ENCODE measurements around the gene PTGES2.
A peak's percentile ranks its signal among the peaks of the same experiment; 100 is the strongest.

PTGES2 gene

DNA sequence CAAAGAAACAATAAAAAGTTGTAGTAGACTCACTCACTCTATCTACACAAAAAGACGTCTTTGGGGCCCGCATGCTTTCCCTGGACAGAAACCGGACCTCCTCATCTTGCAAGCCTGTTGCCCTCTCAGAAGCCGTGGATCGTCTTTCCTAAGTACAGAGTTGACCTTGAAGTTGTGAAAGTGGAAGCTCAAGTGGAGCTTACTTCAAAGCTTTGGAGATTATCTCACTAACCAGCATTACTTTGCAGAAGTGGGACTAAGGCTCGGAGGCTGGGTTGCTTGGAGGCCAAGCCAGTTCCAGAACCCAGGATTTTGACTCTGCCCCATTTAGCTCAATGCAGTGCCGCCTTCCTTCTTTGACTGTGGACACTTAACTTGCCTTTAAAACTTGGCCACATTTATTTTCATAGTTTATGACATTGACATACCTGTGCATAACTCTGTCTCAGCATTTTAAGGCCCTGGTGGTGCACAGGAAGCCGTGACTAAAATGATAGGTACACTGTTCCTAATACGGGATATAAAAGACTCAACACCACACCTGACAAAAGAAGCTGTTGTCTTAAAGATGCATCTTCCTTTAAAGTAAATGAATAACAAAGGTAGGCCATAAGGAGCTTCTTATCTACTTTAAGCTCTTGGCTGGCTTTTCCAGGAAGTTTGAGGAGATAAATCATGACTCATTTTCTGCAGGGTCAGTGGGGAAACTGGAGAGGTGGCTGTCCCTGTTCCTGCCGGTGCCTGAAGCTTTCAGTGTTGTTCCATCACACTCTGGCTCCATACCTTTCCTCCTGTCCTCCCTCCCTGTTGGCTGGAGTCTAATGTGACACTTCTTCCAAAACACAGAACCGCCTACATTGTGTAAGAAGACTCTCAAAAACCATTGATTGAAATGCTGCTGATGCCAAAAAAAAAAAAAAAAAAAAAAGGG is 48.8 kb downstream of the PTGES2 start:
- peak; percentile 31; the same call in 2 of the 3 replicates for ATAC-seq
- TF ChIP-seq, protein P1, sequence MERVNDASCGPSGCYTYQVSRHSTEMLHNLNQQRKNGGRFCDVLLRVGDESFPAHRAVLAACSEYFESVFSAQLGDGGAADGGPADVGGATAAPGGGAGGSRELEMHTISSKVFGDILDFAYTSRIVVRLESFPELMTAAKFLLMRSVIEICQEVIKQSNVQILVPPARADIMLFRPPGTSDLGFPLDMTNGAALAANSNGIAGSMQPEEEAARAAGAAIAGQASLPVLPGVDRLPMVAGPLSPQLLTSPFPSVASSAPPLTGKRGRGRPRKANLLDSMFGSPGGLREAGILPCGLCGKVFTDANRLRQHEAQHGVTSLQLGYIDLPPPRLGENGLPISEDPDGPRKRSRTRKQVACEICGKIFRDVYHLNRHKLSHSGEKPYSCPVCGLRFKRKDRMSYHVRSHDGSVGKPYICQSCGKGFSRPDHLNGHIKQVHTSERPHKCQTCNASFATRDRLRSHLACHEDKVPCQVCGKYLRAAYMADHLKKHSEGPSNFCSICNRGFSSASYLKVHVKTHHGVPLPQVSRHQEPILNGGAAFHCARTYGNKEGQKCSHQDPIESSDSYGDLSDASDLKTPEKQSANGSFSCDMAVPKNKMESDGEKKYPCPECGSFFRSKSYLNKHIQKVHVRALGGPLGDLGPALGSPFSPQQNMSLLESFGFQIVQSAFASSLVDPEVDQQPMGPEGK (CRISPR knock-in tag; IDR thresholded peaks at IDR 0.05; ENCODE audit: borderline replicate concordance) = no peak
- TF ChIP-seq ZFP30 (CRISPR knock-in tag; IDR thresholded peaks at IDR 0.05) = no peak
- no peak for TF ChIP-seq ZFP3 (CRISPR knock-in tag; IDR thresholded peaks at IDR 0.05)
- TF ChIP-seq PPARA (CRISPR knock-in tag; IDR thresholded peaks at IDR 0.05; ENCODE audit: borderline replicate concordance) = no peak
- TF ChIP-seq ZNF70 (CRISPR knock-in tag; IDR thresholded peaks at IDR 0.05) = no peak
- TF ChIP-seq CSDC2 (CRISPR knock-in tag; IDR thresholded peaks at IDR 0.05) = no peak
- TF ChIP-seq, protein P2, sequence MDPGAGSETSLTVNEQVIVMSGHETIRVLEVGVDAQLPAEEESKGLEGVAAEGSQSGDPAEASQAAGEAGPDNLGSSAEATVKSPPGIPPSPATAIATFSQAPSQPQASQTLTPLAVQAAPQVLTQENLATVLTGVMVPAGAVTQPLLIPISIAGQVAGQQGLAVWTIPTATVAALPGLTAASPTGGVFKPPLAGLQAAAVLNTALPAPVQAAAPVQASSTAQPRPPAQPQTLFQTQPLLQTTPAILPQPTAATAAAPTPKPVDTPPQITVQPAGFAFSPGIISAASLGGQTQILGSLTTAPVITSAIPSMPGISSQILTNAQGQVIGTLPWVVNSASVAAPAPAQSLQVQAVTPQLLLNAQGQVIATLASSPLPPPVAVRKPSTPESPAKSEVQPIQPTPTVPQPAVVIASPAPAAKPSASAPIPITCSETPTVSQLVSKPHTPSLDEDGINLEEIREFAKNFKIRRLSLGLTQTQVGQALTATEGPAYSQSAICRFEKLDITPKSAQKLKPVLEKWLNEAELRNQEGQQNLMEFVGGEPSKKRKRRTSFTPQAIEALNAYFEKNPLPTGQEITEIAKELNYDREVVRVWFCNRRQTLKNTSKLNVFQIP (CRISPR knock-in tag; IDR thresholded peaks at IDR 0.05; ENCODE audit: borderline replicate concordance, low read depth) = no peak
- TF ChIP-seq, protein P3, sequence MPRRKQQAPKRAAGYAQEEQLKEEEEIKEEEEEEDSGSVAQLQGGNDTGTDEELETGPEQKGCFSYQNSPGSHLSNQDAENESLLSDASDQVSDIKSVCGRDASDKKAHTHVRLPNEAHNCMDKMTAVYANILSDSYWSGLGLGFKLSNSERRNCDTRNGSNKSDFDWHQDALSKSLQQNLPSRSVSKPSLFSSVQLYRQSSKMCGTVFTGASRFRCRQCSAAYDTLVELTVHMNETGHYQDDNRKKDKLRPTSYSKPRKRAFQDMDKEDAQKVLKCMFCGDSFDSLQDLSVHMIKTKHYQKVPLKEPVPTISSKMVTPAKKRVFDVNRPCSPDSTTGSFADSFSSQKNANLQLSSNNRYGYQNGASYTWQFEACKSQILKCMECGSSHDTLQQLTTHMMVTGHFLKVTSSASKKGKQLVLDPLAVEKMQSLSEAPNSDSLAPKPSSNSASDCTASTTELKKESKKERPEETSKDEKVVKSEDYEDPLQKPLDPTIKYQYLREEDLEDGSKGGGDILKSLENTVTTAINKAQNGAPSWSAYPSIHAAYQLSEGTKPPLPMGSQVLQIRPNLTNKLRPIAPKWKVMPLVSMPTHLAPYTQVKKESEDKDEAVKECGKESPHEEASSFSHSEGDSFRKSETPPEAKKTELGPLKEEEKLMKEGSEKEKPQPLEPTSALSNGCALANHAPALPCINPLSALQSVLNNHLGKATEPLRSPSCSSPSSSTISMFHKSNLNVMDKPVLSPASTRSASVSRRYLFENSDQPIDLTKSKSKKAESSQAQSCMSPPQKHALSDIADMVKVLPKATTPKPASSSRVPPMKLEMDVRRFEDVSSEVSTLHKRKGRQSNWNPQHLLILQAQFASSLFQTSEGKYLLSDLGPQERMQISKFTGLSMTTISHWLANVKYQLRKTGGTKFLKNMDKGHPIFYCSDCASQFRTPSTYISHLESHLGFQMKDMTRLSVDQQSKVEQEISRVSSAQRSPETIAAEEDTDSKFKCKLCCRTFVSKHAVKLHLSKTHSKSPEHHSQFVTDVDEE (CRISPR knock-in tag; IDR thresholded peaks at IDR 0.05) = no peak
- no peak for TF ChIP-seq ISL1 (CRISPR knock-in tag; IDR thresholded peaks at IDR 0.05)
- TF ChIP-seq ARNTL (CRISPR knock-in tag; IDR thresholded peaks at IDR 0.05; ENCODE audit: borderline replicate concordance, low read depth) = no peak
- no peak for TF ChIP-seq ESRRG (CRISPR knock-in tag; IDR thresholded peaks at IDR 0.05)
- TF ChIP-seq SNAI2 (CRISPR knock-in tag; IDR thresholded peaks at IDR 0.05) = no peak
- no peak for TF ChIP-seq ZNF565 (CRISPR knock-in tag; conservative IDR thresholded peaks at IDR 0.05; ENCODE audit: low read depth)
- TF ChIP-seq CSRNP3 (CRISPR knock-in tag; IDR thresholded peaks at IDR 0.05) = no peak
- TF ChIP-seq CREB5 (CRISPR knock-in tag; IDR thresholded peaks at IDR 0.05; ENCODE audit: low read depth) = no peak
- TF ChIP-seq ZNF8 (CRISPR knock-in tag; IDR thresholded peaks at IDR 0.05) = no peak
- TF ChIP-seq OSR1 (CRISPR knock-in tag; IDR thresholded peaks at IDR 0.05) = no peak
- no peak for TF ChIP-seq GLIS3 (CRISPR knock-in tag; IDR thresholded peaks at IDR 0.05)

DNA sequence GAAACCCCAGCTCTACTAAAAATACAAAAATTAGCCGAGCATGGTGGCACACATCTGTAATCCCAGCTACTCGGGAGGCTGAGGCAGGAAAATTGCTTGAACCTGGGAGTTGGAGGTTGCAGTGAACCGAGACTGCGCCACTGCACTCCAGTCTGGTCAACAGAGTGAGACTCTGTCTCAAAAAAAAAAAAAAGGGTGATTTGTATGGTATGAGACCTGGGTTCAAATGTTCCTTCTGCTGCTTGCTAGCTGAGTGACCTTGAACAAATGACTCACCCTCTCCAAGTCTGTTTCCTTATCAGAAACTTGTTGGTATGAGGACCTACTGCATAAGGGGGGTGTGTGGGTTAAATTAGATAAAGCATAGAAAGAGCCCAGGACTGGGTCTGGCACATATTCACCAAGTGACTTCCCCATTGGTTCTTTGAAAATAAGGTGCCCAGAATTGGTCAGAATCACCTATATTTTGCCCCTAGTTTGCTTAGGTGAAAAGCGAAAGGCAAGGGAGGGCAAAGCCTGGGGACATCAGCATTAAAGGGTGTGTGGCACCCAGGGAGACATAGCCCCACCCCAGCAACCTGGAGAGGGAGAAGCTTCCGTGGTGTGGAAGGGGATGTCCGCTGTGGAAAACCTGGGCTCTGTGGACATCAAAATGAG is 49.6 kb downstream of the PTGES2 start:
- ATAC-seq = no peak
- TF ChIP-seq ZNF565 (CRISPR knock-in tag; conservative IDR thresholded peaks at IDR 0.05; ENCODE audit: low read depth) = no peak
- TF ChIP-seq, protein P1 (CRISPR knock-in tag; IDR thresholded peaks at IDR 0.05; ENCODE audit: borderline replicate concordance) = no peak
- no peak for TF ChIP-seq ZFP3 (CRISPR knock-in tag; IDR thresholded peaks at IDR 0.05)
- no peak for TF ChIP-seq ESRRG (CRISPR knock-in tag; IDR thresholded peaks at IDR 0.05)

All from SK-N-SH treated with all-trans-retinoic acid at 6 μM for 48 hours (cell line).